Measurements from ENCODE around the gene TEX55. TPM values are rescaled to one million over a fixed set of nuclear protein-coding genes. Genes with fewer than 3 reads are reported as not detected.

The TEX55 gene
- total RNA-seq, 2 donors from 2014 or later = not detected

- TF ChIP-seq CTCF (IDR thresholded peaks at IDR 0.05) = no peak
- Histone ChIP-seq H3K9me3 (no peaks in the 10 kb centered on the region), H3K36me3 (no peaks in the 10 kb centered on the region), H3K27me3 (replicated peaks; ENCODE audit: insufficient read depth) (no peaks in the 10 kb centered on the region), H3K27ac (no peak overlapping the region), H3K4me1 (ENCODE audit: control insufficient read depth in 1 of 2, low read depth in 2 of 2) (no peaks in the 10 kb centered on the region), H3K4me3 (no peak overlapping the region)
- ATAC-seq (ENCODE audit: insufficient number of reproducible peaks, low FRiP score, low read depth) = no peak
- DNase-seq (ENCODE audit: low spot score) = no peak
Measured at GRCh38 chr3:119187266-119187665, 41.3 kb downstream of the TEX55 start.

- TF ChIP-seq CTCF (IDR thresholded peaks at IDR 0.05) = no peak
- no peaks in the 10 kb centered on the region for H3K36me3 ChIP-seq
- H3K4me1 ChIP-seq (ENCODE audit: control insufficient read depth in 1 of 2, low read depth in 2 of 2) = no peaks in the 10 kb centered on the region
- H3K27ac ChIP-seq = no peak overlapping the region
- ATAC-seq (ENCODE audit: insufficient number of reproducible peaks, low FRiP score, low read depth) (no peak), DNase-seq (ENCODE audit: low spot score) (no peak)
- H3K4me3 ChIP-seq = no peak overlapping the region
- H3K27me3 ChIP-seq (replicated peaks; ENCODE audit: insufficient read depth) = no peaks in the 10 kb centered on the region
- no peaks in the 10 kb centered on the region for H3K9me3 ChIP-seq
Measured at GRCh38 chr3:119191800-119192199, 45.8 kb downstream of the TEX55 start.

- H3K36me3 ChIP-seq = no peaks in the 10 kb centered on the region
- H3K27ac ChIP-seq = no peak overlapping the region
- ATAC-seq (ENCODE audit: insufficient number of reproducible peaks, low FRiP score, low read depth) (no peak), DNase-seq (ENCODE audit: low spot score) (no peak)
- no peaks in the 10 kb centered on the region for H3K9me3 ChIP-seq
- no peak for TF ChIP-seq CTCF (IDR thresholded peaks at IDR 0.05)
- H3K4me3 ChIP-seq = no peak overlapping the region
- H3K27me3 ChIP-seq (replicated peaks; ENCODE audit: insufficient read depth) = no peaks in the 10 kb centered on the region
- H3K4me1 ChIP-seq (ENCODE audit: control insufficient read depth in 1 of 2, low read depth in 2 of 2) = no peaks in the 10 kb centered on the region
Measured at GRCh38 chr3:119194237-119195150, 48.5 kb downstream of the TEX55 start.

- Histone ChIP-seq H3K27me3 (replicated peaks; ENCODE audit: insufficient read depth) (no peaks in the 10 kb centered on the region), H3K4me1 (ENCODE audit: control insufficient read depth in 1 of 2, low read depth in 2 of 2) (no peaks in the 10 kb centered on the region), H3K36me3 (no peaks in the 10 kb centered on the region), H3K27ac (no peak overlapping the region), H3K9me3 (no peaks in the 10 kb centered on the region), H3K4me3 (no peak overlapping the region)
- TF ChIP-seq CTCF (IDR thresholded peaks at IDR 0.05) = no peak
- ATAC-seq (ENCODE audit: insufficient number of reproducible peaks, low FRiP score, low read depth) (no peak), DNase-seq (ENCODE audit: low spot score) (no peak)
Measured at GRCh38 chr3:119195151-119195476, 49.1 kb downstream of the TEX55 start.

- no peak for TF ChIP-seq CTCF (IDR thresholded peaks at IDR 0.05)
- no peak overlapping the region for H3K27ac ChIP-seq
- no peaks in the 10 kb centered on the region for H3K36me3 ChIP-seq
- ATAC-seq (ENCODE audit: insufficient number of reproducible peaks, low FRiP score, low read depth) = no peak
- no peaks in the 10 kb centered on the region for H3K27me3 ChIP-seq (replicated peaks; ENCODE audit: insufficient read depth)
- no peaks in the 10 kb centered on the region for H3K4me1 ChIP-seq (ENCODE audit: control insufficient read depth in 1 of 2, low read depth in 2 of 2)
- H3K9me3 ChIP-seq = no peaks in the 10 kb centered on the region
- H3K4me3 ChIP-seq = no peak overlapping the region
- DNase-seq (ENCODE audit: low spot score) = no peak
Measured at GRCh38 chr3:119195911-119196310, 49.9 kb downstream of the TEX55 start.

Other genes starting within 250 kb of the TEX55 start
- gene IGSF11, start 111.3 kb upstream of the TEX55 start, total RNA-seq = under 1 TPM in 1 of 2 donors, not detected in 1; 0.71 TPM
- gene UPK1B, start 27.4 kb downstream of the TEX55 start, total RNA-seq = 1 to 10 TPM in 1 of 2 donors, not detected in 1; 1.8 TPM
- gene B4GALT4, start 94.7 kb downstream of the TEX55 start, total RNA-seq = 10 to 100 TPM; 17.1 to 19.6 TPM
- gene ARHGAP31, start 148.2 kb downstream of the TEX55 start, total RNA-seq = 10 to 100 TPM; 20.8 to 33.6 TPM

Measured in thoracic aorta (tissue), 2 donors.